IPS-NIHi7 (cell line): ENCODE data around the gene SLC13A4.
"Not testable (repeated sequence)": the region's sequence is repeated elsewhere in the genome, so short reads cannot be mapped to it uniquely, and the experiment has no call there.

ENCODE experiments used
- DNase-seq: peaks from one replicate; pipeline ENCODE4 v3.0.0; 2012; ENCODE audit warnings: mixed read lengths; ENCODE audit errors: extremely low spot score

Gene SLC13A4

GRCh38 chr7:135664046-135664589, 63.9 kb downstream of the SLC13A4 start:
- no peak for DNase-seq

- peak; percentile 97 for DNase-seq
Observed at GRCh38 chr7:135662373-135663114, 65.4 kb downstream of the SLC13A4 start, which contains the start of gene STMP1. Gene STMP1 (plus strand): TSS chr7:135662514.

GRCh38 chr7:135662123-135662372, 65.9 kb downstream of the SLC13A4 start:
- DNase-seq: no peak

GRCh38 chr7:135661311-135662122, 66.5 kb downstream of the SLC13A4 start:
- DNase-seq: no peak

GRCh38 chr7:135659159-135659846, 68.7 kb downstream of the SLC13A4 start:
- DNase-seq: no peak

GRCh38 chr7:135658564-135658963, 69.4 kb downstream of the SLC13A4 start:
- no peak for DNase-seq

- peak; percentile 40 for DNase-seq
Observed at GRCh38 chr7:135653340-135654080, 74.5 kb downstream of the SLC13A4 start.

GRCh38 chr7:135650831-135651573, 77.0 kb downstream of the SLC13A4 start:
- peak; percentile 20 for DNase-seq

- no peak for DNase-seq
Observed at GRCh38 chr7:135648235-135648634, 79.8 kb downstream of the SLC13A4 start.

- DNase-seq: no peak
Observed at GRCh38 chr7:135647755-135648154, 80.2 kb downstream of the SLC13A4 start.

- peak; percentile 31 for DNase-seq
Observed at GRCh38 chr7:135645296-135645904, 82.6 kb downstream of the SLC13A4 start.

- DNase-seq: no peak
Observed at GRCh38 chr7:135644729-135645128, 83.3 kb downstream of the SLC13A4 start.

- no peak for DNase-seq
Observed at GRCh38 chr7:135644154-135644553, 83.8 kb downstream of the SLC13A4 start.

- DNase-seq: not testable (repeated sequence)
Observed at GRCh38 chr7:135639690-135640089, 88.3 kb downstream of the SLC13A4 start.

- DNase-seq: no peak
Observed at GRCh38 chr7:135634191-135634878, 93.7 kb downstream of the SLC13A4 start.
